HK-2 (cell line): Measurements from ENCODE around the gene OR2D2.
"Not testable (repeated sequence)": the region's sequence is repeated elsewhere in the genome, so short reads cannot be mapped to it uniquely, and the experiment has no call there.

Source experiments
- DNase-seq: peaks from one replicate; pipeline ENCODE4 v3.0.0-alpha.2; 2018; ENCODE audit not compliant: unreplicated experiment

The OR2D2 gene

GRCh38 chr11:6882751-6883150, 9.5 kb downstream of the OR2D2 start:
- no peak for DNase-seq

- DNase-seq = no peak
Measured at GRCh38 chr11:6876914-6877313, 15.4 kb downstream of the OR2D2 start.

GRCh38 chr11:6876325-6876724, 16.0 kb downstream of the OR2D2 start, which contains the start of gene OR10A4:
Gene OR10A4 (plus strand): TSS chr11:6876625. CDS start chr11:6876648, 23 bp downstream.
- no peak for DNase-seq

- DNase-seq = no peak
Measured at GRCh38 chr11:6875761-6876160, 16.5 kb downstream of the OR2D2 start.

- no peak for DNase-seq
Measured at GRCh38 chr11:6871278-6871677, 21.0 kb downstream of the OR2D2 start.

- DNase-seq = no peak
Measured at GRCh38 chr11:6864438-6864837, 27.9 kb downstream of the OR2D2 start.

GRCh38 chr11:6862961-6863360, 29.3 kb downstream of the OR2D2 start, which contains the start of gene OR10A2:
Gene OR10A2 (plus strand): TSS chr11:6863057. CDS start chr11:6869755, 6,698 bp downstream.
- DNase-seq = no peak

- no peak for DNase-seq
Measured at GRCh38 chr11:6856871-6857270, 35.4 kb downstream of the OR2D2 start.

GRCh38 chr11:6855971-6856541, 36.2 kb downstream of the OR2D2 start:
- peak; percentile 10 for DNase-seq

- not testable (repeated sequence) for DNase-seq
Measured at GRCh38 chr11:6854801-6855200, 37.5 kb downstream of the OR2D2 start.

- DNase-seq = no peak
Measured at GRCh38 chr11:6850526-6850925, 41.8 kb downstream of the OR2D2 start.

- DNase-seq = no peak
Measured at GRCh38 chr11:6845383-6845782, 46.9 kb downstream of the OR2D2 start, which contains the start of gene OR10A5. Gene OR10A5 (plus strand): TSS chr11:6845683. CDS start chr11:6845683, 0 bp downstream.

- DNase-seq = no peak
Measured at GRCh38 chr11:6844356-6844755, 47.9 kb downstream of the OR2D2 start.

GRCh38 chr11:6843670-6844069, 48.6 kb downstream of the OR2D2 start:
- DNase-seq = no peak

GRCh38 chr11:6841694-6842093, 50.6 kb downstream of the OR2D2 start:
- DNase-seq = no peak
